ENCODE data around the gene CA6.
"Not testable (repeated sequence)": the region's sequence is repeated elsewhere in the genome, so short reads cannot be mapped to it uniquely, and the experiment has no call there.

Gene CA6

GRCh38 chr1:9004700-9005394 lies 59.2 kb downstream of the CA6 start:
- DNase-seq (ENCODE audit: low read depth) = peak; percentile 58

DNA sequence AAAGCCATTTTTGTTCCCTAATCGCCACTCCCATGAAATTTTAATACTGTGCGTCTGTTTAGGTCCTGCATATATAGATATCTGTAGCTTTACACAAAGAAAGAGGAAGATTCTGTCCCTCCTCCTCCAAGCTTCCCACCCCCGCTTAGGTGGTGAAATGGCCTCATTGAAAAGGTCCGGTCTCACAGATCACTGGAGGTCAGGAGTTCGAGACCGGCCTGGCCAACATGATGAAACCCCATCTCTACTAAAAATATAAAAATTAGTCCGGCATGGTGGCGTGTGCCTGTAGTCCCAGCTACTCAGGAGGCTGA lies 59.7 kb downstream of the CA6 start:
- no peak for DNase-seq (ENCODE audit: low read depth)

- no peak for DNase-seq (ENCODE audit: low read depth)
Observed at GRCh38 chr1:9006956-9007615, 61.4 kb downstream of the CA6 start.

DNA sequence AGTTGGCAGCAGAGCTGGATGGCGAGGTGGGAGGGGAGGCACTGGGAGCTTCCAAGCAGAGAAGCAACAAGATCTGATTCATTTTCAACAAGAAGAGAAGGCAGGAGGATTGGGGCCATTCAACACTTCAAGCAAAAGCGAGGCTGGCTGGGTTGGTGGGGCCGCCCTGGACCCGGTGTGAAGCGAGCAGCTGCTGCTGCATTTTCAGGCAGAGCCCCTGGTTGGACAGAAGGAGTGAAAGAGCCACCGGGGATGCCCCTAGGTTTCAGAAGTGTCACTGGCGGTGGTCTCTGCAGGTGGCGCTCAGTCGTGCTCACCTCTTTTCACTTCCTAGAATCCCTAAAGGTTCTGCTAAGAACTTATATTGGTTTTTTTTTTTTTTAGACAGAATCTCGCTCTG lies 62.6 kb downstream of the CA6 start:
- no peak for DNase-seq (ENCODE audit: low read depth)

- no peak for DNase-seq (ENCODE audit: low read depth)
Observed at GRCh38 chr1:9009438-9010370, 64.0 kb downstream of the CA6 start.

- no peak for DNase-seq (ENCODE audit: low read depth)
Observed at GRCh38 chr1:9010781-9011323, 65.2 kb downstream of the CA6 start.

- no peak for DNase-seq (ENCODE audit: low read depth)
Observed at GRCh38 chr1:9013819-9014218, 68.2 kb downstream of the CA6 start.

DNA sequence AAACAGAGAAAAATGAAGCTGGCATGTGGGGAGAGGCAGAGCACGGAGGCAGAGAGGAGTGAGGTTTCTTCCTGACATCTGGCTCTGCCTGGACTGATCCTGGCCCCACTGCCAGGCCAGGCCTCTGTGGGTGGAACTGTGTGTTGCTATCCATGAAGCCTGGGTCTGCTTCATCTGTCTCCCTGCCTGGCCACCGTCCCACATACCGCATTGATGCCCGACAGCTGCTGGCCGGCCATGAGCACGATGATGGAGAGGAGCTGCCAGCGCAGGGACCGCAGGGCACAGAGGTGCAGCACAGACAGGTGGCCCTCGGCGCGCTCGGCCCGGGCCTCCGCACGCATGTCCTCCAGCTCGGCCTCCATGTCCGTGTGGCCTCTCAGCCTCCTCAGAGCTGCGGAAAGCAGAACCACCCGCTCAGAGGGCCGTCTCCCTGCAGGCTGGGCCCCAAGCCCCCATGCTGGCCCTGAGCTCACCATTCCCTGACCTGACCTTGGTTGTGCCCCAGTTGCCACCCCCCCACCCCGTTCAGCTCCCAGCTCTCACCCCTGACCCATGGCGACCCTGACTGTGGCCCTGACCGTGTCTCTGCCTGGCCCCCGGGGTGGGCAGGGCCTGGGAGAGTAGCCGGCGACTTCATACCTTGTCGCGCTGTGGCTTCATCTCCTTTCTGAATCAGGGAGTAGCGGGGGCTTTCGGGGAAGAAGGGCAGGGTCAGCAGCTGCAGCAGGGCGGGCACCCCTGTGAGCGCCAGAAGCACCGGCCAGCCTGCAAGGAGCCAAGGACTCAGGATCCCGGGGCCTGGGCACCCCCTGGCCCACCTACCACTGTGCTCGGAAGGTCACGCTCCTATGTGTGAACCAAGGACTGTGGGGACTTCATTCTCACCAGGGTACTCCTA lies 69.1 kb downstream of the CA6 start:
- DNase-seq (ENCODE audit: low read depth) = no peak

DNA sequence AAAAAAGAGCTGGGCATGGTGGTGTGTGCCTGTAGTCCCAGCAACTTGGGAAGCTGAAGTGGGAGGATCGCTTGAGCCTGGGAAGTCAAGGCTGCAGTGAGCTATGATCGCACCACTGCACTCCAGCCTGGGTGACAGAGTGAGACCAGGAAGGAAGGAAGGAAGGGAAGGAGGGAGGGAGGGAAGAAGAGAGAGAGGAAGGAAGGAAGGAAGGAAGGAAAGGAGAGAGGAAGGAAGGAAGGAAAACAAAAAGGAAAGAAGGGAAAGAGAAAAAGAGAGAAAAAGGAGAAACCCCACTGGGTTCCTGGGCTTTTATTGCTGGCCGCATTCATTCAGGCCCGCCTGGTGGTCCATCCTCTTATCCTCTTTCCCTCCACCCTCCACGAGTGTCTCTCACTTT lies 70.8 kb downstream of the CA6 start:
- no peak for DNase-seq (ENCODE audit: low read depth)

DNA sequence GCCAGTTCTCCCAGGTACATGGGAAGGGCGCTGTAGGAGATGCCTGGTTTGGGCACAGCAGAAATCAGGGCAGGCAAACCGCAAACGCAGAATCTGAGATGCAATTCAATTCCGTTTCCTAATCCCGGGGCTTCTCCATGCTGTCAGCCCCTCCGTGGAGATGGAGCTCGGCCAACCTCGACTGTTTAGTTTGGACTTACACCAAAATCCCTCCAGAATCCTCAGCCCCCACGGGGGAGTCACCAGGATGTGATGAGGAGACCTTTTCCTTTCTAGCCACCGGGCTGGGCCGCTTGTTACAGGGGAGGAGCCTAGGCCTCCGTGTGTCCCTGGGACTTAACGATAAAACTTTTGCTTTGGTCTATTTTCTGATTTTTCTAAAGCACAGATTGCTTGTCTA lies 72.7 kb downstream of the CA6 start:
- DNase-seq (ENCODE audit: low read depth) = no peak

- DNase-seq (ENCODE audit: low read depth) = no peak
Observed at GRCh38 chr1:9019896-9020295, 74.2 kb downstream of the CA6 start.

DNA sequence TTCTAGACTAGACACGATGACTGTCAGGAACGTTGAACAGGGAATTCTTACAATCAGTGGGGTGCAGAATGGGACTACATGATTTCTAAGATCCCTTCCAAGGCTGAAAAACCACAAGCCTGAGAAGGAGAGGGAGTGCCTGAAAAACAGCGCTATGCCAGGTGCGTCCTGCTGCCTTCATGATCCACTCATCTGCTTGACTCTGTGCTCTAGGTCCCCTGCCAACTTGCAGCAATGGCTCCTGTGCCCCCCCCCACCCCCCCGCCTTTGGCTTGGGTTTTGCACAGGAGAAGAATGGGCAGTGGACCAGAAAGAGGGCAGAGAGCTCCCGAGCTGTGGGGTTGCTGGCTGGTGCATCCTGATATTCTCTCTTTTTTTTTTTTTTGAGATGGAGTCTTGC lies 74.6 kb downstream of the CA6 start:
- no peak for DNase-seq (ENCODE audit: low read depth)

- not testable (repeated sequence) for DNase-seq (ENCODE audit: low read depth)
Observed at GRCh38 chr1:9022026-9022738, 76.5 kb downstream of the CA6 start.

GRCh38 chr1:9022773-9023172 lies 77.1 kb downstream of the CA6 start:
- no peak for DNase-seq (ENCODE audit: low read depth)
